Right lobe of liver (tissue), 6 donors: ENCODE data around the gene RBM19. TPM values are rescaled to one million over a fixed set of nuclear protein-coding genes. Genes with fewer than 3 reads are reported as not detected.

Source experiments
- ATAC-seq, 4 donors: fragments of 200-7000 bp; cut with Tn5 transposase; one replicate each; pipeline ENCODE4 v1.9.1; 2020; ENCODE audit warnings: mild to moderate bottlenecking in 4 of 4, moderate library complexity in 4 of 4
- DNase-seq, 3 donors: peaks; one replicate each; pipeline ENCODE4 v3.0.0-alpha.2; 2020
- H3K27ac ChIP-seq, 3 donors: fragments of 200-600 bp; one replicate each; pipeline ENCODE4 v1.8.0; 2022
- H3K27me3 ChIP-seq, 2 donors: fragments of 200-600 bp; one replicate each; pipeline ENCODE4 v1.8.0; 2022
- H3K36me3 ChIP-seq, 4 donors: fragments of 200-600 bp; sonication (generic) in 1 of 4; one replicate each; pipeline versions ENCODE4 v1.5.1 to v1.8.0; 2017 to 2022; ENCODE audit warnings: control low read depth in 1 of 4
- H3K4me1 ChIP-seq, 4 donors: fragments of 200-600 bp; sonication (generic) in 1 of 4; one replicate each; pipeline versions ENCODE4 v1.5.1 to v1.8.0; 2017 to 2022; ENCODE audit warnings: control low read depth in 1 of 4
- H3K4me3 ChIP-seq, 3 donors: fragments of 200-600 bp; one replicate each; pipeline ENCODE4 v1.8.0; 2022
- H3K9me3 ChIP-seq, 4 donors: fragments of 200-600 bp; sonication (generic) in 1 of 4; one replicate each; pipeline versions ENCODE4 v1.5.1 to v1.8.0; 2017 to 2022; ENCODE audit warnings: control low read depth in 1 of 4
- CTCF ChIP-seq, 4 donors: fragments of 200-600 bp in 3 of 4; fragments of 450-650 bp in 1 of 4; IDR thresholded peaks; one replicate each; pipeline versions ENCODE4 v1.5.1 to v1.8.0; 2016 to 2022; ENCODE audit warnings: antibody characterized with exemption in 4 of 4, mild to moderate bottlenecking in 2 of 4
- POLR2A ChIP-seq: fragments of 450-650 bp; IDR thresholded peaks from one replicate; pipeline ENCODE4 v1.6.1; 2017; ENCODE audit warnings: antibody characterized with exemption, mild to moderate bottlenecking
- WGBS: methylation state at CpG from one replicate; pipeline ENCODE4 v1.1.6; 2018; ENCODE audit warnings: low coverage, low lambda C conversion rate; ENCODE audit not compliant: insufficient coverage; ENCODE audit errors: missing lambda C conversion rate; 5-methylcytosine and 5-hydroxymethylcytosine counted together
- intact Hi-C, 2 donors: fragments of 100-400 bp; cut with DNase I; formaldehyde crosslinking; loops; one replicate each; pipeline versions ENCODE4 v1.11.2 to v1.14.1; 2022
- total RNA-seq, 6 experiments: library from RNA; depleted of rRNA in 2 of 6; stranded (reverse); fragments of >200 nt in 2 of 6; fragmentation: NEBNext Ultra II Directional in 3 of 6; extraction: Animal tissue kit (Norgen Biotek cat#: 25700) in 3 of 6; gene quantifications; one replicate each; pipeline versions ENCODE4 v1.1.0 to v1.2.4, GENCODE V29; 2016 to 2023
- donor health status: DM: no; HTN: yes; CAD: no.
- donor health status: DM: no; HTN: no; CAD: no.
- donor health status: DM: no; HTN: no; CAD: no.
- donor health status: DM: no; HTN: yes; CAD: no.
- donor health status: DM: no; HTN: yes; CAD: no.

The RBM19 gene
- total RNA-seq, 6 experiments from 2014 or later = 11.3 to 17.2 (median 14.2) TPM

GRCh38 chr12:113978080-113978479 lies 12.0 kb upstream of the RBM19 start:
- Histone ChIP-seq H3K27ac (no peak overlapping the region), H3K4me1 (no peaks in the 10 kb centered on the region), H3K27me3 (no peaks in the 10 kb centered on the region), H3K36me3 (no peaks in the 10 kb centered on the region), H3K4me3 (no peak overlapping the region), H3K9me3 (no peaks in the 10 kb centered on the region)
- 63% methylated on average over 1 of the region's 1 CpG for WGBS
- ATAC-seq = no peak
- TF ChIP-seq CTCF (IDR thresholded peaks at IDR 0.05) (no peak), POLR2A (no peak)
- intact Hi-C loops = loop anchor here in 1 of 2 donors (5.0 kb wide), 1 partner anchor 529 kb away; no protein-coding TSS in a partner anchor
- no peak for DNase-seq

- H3K36me3 ChIP-seq = no peaks in the 10 kb centered on the region
- H3K4me3 ChIP-seq = no peak overlapping the region
- intact Hi-C loops = no loop called here
- ATAC-seq = no peak
- no peak for TF ChIP-seq CTCF (IDR thresholded peaks at IDR 0.05)
- no peak for TF ChIP-seq POLR2A
- H3K27me3 ChIP-seq = no peaks in the 10 kb centered on the region
- no peaks in the 10 kb centered on the region for H3K9me3 ChIP-seq
- WGBS = 58% methylated on average over 3 of the region's 3 CpGs
- no peak for DNase-seq
- no peak overlapping the region for H3K27ac ChIP-seq
- no peaks in the 10 kb centered on the region for H3K4me1 ChIP-seq
Observed at GRCh38 chr12:113974006-113974405, 7.9 kb upstream of the RBM19 start.

- Histone ChIP-seq H3K27ac (no peak overlapping the region), H3K4me1 (no peaks in the 10 kb centered on the region), H3K4me3 (no peak overlapping the region), H3K36me3 (no peaks in the 10 kb centered on the region), H3K27me3 (no peaks in the 10 kb centered on the region), H3K9me3 (no peaks in the 10 kb centered on the region)
- DNase-seq = no peak
- intact Hi-C loops = no loop called here
- 33% methylated on average over 9 of the region's 10 CpGs for WGBS
- ATAC-seq = no peak
- TF ChIP-seq CTCF (IDR thresholded peaks at IDR 0.05) = no peak
- TF ChIP-seq POLR2A = no peak
Observed at GRCh38 chr12:113973109-113973904, 7.2 kb upstream of the RBM19 start.

- no peaks in the 10 kb centered on the region for H3K9me3 ChIP-seq
- H3K36me3 ChIP-seq = no peaks in the 10 kb centered on the region
- no peak for TF ChIP-seq CTCF (IDR thresholded peaks at IDR 0.05)
- no peak for TF ChIP-seq POLR2A
- DNase-seq (no peak), ATAC-seq (no peak)
- no peak overlapping the region for H3K27ac ChIP-seq
- H3K4me1 ChIP-seq = peaks cover 0 to 4% (median 0%) of the 10 kb centered on the region in 4 donors
- H3K27me3 ChIP-seq = no peaks in the 10 kb centered on the region
- 68% methylated on average over 4 of the region's 4 CpGs for WGBS
- intact Hi-C loops = no loop called here
- H3K4me3 ChIP-seq = no peak overlapping the region
Observed at GRCh38 chr12:113971392-113971791, 5.3 kb upstream of the RBM19 start.
